SIG-M5 treated with dmso at 0.1 percent for 504 hours (cell line): ENCODE results near the gene EPB41.
"Not testable (repeated sequence)": the region's sequence is repeated elsewhere in the genome, so short reads cannot be mapped to it uniquely, and the experiment has no call there.

Experiments used
- DNase-seq: peaks from one replicate; lab custom pipeline; 2025; ENCODE audit not compliant: unreplicated experiment; lab: John Stamatoyannopoulos, UW

Gene EPB41

DNA sequence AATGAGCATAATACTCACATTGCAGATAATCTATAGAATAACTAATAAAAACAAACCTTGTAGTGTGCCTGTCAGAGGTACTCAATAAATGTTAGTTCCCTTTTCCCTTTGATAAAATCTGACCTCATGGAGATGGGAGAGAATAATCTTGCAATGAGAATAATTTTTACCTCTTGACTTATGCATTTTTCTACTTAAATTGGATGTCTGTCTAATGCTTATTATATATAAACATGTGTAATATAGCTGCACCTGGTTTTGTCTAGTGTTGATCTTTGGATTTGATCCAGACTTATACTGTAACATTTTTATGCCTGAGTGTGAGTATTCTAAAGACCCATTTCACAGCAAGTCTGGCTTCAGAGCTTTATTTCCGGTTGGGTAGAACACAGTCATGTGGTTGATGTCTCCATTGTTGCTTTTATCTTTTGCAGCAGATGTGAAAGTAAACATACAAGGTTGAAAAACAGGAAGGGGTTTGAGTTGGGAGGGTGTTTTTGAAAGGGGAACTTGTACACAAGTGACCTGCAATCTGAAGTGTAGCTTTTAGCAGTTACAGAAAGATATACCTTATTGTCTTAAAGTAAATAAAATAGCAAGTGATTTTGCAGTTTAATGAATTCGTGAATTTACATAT is 12.4 kb downstream of the EPB41 start:
- DNase-seq: peak; percentile 85

DNA sequence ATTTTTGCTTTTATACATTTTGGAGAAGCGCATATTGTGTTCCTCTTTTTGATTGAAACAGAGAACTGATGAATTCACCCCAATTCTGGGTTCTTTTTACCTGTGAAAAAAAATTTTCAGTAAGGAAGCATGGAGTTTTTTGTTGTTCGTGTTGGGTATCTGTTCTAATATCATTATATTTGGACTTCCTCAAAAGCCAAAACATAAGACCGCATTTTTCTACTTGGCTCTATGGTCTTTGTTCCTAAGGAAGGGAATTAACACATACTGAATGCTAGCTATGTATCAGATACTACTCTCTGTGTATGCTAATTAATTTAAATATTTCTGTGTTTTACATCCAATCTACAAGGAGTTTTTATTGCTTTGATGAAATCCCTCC is 12.9 kb downstream of the EPB41 start:
- no peak for DNase-seq

- no peak for DNase-seq
Measured at GRCh38 chr1:28927648-28928313, 13.4 kb downstream of the EPB41 start.

DNA sequence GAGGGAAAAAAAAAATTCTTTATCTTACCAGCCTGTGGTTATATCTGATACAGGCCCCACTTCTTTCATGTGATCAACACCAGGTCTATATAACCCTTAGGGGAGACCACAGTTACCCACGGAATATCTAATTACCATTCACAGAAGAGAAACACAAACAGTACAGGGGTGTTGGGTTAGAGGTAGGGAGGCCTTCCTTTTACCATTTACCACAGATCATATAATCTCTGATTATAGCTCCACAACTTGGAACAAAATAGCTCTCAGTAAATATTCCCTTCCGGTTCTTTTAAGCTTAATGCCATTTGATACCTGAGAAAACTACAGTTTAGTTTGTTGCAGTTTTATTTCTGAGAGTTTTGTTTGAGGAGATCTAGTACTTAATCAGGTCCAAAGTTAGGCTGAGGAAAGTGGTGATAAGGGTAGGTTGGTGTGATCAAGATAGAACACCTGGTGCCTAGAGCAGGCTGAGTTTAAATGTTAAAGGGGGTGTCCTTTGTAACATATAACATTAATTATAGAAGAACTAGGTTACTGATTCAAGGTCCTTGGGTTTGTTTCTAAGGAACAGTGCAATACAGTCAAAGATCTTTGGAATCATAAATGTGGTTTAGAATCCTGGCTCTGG is 14.1 kb downstream of the EPB41 start:
- no peak for DNase-seq

DNA sequence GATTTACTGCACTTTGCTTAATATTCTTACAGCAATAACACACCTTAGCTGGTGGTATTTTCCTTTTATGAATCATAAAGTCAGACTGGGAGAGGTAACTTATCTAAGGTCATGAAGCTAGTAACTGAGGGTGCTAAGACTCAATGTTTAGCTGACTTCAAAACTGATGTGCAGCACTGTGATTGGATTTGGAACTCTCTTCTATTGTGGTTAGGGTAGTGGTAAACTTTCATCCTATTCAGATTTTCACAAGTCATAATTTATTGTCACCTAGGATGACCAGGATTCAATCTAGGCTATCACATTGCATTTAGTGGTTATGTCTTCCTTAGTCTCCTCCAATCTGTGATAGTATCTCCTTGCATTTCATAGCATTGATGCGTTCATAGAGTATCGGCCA is 18.9 kb downstream of the EPB41 start:
- no peak for DNase-seq

DNA sequence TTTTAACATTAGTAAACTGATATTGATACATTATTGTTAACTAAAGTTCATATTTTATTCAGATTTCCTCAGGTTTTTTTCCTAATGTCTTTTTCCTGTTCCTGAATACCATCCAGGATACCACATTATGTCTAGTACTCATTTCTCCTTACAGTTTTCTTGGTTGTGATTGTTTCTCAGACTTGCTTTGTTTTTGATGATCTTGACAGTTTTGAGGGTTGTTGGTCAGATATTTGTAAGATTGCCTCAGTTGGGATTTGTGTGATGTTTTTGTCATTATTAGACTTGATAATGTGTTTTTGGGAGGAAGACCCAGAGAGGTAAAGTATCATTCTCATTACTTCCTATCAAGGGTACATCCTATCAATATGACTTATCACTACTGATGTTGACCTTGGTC is 19.5 kb downstream of the EPB41 start:
- DNase-seq: no peak

DNA sequence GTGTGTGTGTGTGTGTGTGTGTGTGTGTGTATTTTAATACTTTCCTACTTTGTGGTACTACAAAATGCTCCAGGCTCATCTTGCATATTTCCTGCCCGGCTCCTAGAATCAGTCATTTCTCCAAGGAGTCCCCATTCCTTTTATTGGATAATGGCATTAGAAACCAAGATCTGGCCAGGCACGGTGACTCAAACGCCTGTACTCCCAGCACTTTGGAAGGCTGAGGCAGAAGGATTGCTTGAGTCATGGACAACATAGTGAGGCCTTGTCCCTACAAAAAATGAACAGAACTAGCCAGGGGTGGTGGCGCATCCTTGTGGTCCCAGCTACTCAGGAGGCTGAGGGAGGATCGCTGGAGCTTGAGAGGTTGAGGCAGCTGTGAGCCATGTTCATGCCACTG is 20.3 kb downstream of the EPB41 start:
- no peak for DNase-seq

GRCh38 chr1:28935293-28935692 is 20.9 kb downstream of the EPB41 start:
- no peak for DNase-seq

DNA sequence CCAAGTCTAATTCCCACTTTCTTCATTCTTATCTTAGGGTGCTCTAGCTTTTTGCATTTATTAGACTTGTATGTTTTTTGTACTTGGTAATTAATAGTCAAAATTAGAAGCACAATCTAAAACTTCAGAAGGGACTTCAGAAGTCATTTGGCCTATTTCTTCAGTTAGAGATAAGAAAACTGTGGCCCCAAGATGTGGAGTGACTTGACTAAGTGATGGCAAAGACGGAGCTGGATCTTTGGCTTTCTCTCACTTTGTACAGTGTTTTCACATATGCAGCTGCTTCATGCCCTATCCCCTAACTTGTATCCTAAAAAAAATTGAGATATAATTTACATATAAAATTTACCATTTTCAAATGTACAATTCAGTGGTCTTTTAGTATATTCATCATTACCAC is 21.7 kb downstream of the EPB41 start:
- no peak for DNase-seq

GRCh38 chr1:28936528-28936927 is 22.2 kb downstream of the EPB41 start:
- DNase-seq: no peak

GRCh38 chr1:28943581-28943980 is 29.2 kb downstream of the EPB41 start:
- not testable (repeated sequence) for DNase-seq

DNA sequence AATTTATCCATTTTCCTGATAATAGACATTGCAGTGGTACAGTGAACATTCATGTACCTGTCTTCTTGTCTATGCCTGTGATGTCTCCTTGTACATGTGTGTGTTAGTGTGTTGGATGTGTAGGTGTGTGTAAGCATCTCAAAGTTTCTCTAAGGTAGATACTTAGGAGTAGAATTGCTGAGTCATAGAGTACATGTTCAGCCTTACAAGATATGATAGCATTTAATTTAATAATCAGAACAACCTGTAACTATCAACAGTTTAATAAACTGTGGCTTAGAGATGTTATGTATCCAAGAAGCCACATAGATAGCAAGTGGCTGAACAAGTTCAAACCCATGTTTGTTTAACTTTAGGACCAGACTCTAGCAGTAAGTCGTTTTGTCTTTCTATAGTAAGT is 35.6 kb downstream of the EPB41 start:
- DNase-seq: no peak

DNA sequence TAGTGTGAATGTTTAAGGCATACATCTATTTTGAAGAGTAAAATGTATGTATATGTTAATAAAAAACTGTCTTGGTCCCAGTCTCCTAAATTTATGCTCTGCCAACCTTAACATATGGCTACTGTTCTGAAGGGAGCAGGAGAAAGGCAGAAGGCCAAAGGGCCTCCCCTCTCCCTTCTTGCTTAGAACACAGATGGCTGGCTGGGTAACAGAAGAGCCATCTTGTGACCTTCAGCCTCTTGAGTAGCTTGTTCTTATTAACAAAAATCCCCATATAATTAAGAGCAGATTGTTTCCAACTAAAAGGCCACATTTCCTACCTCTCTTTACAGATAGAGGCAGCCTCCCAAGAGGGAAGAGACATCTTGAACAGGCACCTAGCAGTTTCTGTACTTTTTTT is 36.1 kb downstream of the EPB41 start:
- DNase-seq: no peak

DNA sequence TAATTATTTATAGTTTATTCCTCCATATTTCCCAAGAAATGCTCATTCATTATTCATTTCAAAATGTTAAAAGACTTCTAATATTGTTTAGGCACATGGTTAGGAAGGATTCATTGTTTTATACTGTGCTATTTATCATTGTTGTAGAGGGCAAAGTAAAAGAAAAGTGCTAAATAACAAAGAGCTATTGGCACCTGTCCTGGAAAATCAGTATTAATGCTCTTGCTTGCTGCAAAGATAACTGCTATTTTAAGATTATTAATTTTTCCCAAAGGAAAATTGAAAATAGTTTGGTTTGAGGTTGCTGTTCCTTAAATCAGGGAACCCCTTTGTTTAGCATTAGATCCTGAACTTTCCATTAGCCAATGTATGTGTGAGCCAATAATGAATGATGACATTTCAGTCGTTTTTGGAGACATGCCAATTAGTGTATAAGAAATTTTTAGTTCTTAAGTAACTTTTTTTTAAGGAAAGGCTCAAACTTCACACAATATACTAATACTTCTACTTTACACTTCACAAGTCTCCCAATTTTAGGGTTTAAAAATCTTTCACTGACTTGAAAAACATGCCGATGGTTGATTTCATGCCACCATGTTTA is 39.9 kb downstream of the EPB41 start:
- no peak for DNase-seq

GRCh38 chr1:28956038-28956464 is 41.7 kb downstream of the EPB41 start:
- no peak for DNase-seq

DNA sequence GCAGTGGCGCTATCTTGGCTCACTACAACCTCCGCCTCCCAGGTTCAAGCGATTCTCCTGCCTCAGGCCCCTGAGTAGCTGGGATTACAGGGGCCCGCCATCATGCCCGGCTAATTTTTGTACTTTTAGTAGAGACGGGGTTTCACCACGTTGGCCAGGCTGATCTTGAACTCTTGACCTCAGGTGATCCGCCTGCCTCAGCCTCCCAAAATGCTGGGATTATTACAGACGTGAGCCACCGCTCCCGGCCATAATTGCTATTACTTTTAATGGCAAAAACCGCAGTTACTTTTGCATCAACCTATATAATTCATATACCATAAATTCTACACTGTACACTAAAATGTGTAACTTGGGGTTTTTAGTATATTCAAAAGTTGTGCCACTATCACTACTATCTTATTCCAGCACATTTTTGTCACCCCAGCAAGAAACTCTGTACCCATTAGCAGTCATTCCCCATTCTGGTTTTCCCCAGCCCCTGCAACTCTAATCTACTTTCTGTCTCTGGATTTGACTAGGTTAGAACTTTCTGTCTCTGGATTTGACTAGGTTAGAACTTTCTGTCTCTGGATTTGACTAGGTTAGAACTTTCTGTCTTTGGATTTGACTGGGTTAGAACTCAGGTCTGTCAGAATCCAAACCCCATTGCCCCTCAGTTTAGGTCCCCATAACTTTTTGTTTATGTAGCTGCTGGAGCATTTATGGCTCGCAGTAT is 47.9 kb downstream of the EPB41 start:
- not testable (repeated sequence) for DNase-seq

DNA sequence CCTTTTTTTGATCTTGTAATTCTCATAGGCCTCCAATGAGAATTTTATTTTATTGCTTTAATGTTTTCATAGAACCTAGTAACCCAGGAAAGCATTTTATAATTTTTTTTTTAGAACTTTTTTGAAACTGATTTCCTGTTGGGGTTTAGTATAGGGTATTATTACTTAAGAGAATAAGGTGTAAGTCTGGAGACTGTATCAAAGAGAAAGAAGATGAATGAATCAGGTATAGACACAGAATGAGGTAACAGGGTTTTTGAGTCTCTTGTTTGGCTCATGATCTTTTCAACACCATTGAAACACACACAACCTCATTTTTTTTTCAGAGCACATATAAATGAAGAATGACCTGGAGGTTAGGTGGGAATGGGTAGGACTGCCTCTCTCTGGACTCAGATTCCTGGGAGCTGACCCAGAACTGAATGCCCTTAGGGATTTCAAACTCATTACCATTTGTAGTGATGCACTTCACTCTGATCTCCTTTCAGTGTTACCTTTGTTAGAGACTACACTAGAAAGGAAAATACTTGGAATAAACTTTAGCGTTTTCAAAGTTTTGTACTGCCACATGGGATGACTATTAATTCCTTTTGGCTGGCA is 51.0 kb downstream of the EPB41 start:
- DNase-seq: no peak

GRCh38 chr1:28966617-28967016 is 52.2 kb downstream of the EPB41 start:
- DNase-seq: no peak

- no peak for DNase-seq
Measured at GRCh38 chr1:28971980-28972771, 57.8 kb downstream of the EPB41 start.
